ENCODE data around the gene FAM98A. TPM values are rescaled to one million over a fixed set of nuclear protein-coding genes. Genes with fewer than 3 reads are reported as not detected.

FAM98A gene
- polyA plus RNA-seq, 2 of the 4 experiments (the other 2 are of a cell fraction): 83.4 to 97.2 TPM

DNA sequence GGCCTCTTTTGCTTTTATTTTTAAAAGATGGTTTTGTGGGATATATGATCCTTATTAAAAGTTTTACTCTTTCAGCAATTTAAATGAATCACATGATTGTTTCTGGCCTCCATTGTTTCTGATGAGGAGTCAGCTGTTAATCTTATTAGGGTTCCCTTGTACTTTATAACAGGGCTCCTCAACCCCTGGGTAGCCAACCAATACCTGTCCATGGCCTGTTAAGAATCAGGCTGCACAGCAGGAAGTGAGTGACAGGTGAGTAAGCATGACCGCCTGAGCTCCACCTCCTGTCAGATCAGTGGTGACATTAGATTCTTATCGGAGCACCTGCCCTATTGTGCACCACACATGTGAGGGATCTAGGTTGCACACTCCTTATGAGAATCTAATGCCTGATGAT is 45.1 kb upstream of the FAM98A start:
- ChIA-PET POLR2A (no interaction called here), CTCF (no interaction called here)
- peaks cover 6% of the 10 kb centered on the region for H3K9me3 ChIP-seq
- ATAC-seq (no peak), FAIRE-seq (no peak), DNase-seq (ENCODE audit: low read depth in 1 of 2, low spot score in 1 of 2) (no peak)
- 37% methylated on average over 2 of the region's 2 CpGs for WGBS (ENCODE audit: missing lambda C conversion rate)
- no peak overlapping the region for H3K4me2 ChIP-seq
- no peak for TF ChIP-seq NR3C1 (IDR thresholded peaks at IDR 0.05)
- TF ChIP-seq REST (IDR thresholded peaks at IDR 0.05): no peak
- TF ChIP-seq E2F6 (IDR thresholded peaks at IDR 0.05; ENCODE audit: borderline replicate concordance, low read depth): no peak
- no peak for TF ChIP-seq CEBPB (IDR thresholded peaks at IDR 0.05)
- H3K4me3 ChIP-seq: no peak overlapping the region
- no peak overlapping the region for H3K27ac ChIP-seq
- no peaks in the 10 kb centered on the region for H3K4me1 ChIP-seq

GRCh38 chr2:33636001-33636400 is 36.9 kb upstream of the FAM98A start:
- H3K4me2 ChIP-seq: no peak overlapping the region
- H3K4me1 ChIP-seq: no peaks in the 10 kb centered on the region
- no peak for TF ChIP-seq BHLHE40 (IDR thresholded peaks at IDR 0.05; ENCODE audit: low read depth, low read length)
- no peak for TF ChIP-seq EHMT2 (IDR thresholded peaks at IDR 0.05; ENCODE audit: low read depth)
- TF ChIP-seq MAZ (IDR thresholded peaks at IDR 0.05; ENCODE audit: borderline replicate concordance, low read depth, low read length): no peak
- no peak overlapping the region for H3K4me3 ChIP-seq
- no peak overlapping the region for H3K27ac ChIP-seq
- FAIRE-seq (no peak), ATAC-seq (no peak), DNase-seq (ENCODE audit: low read depth in 1 of 2, low spot score in 1 of 2) (no peak)
- POLR2A ChIA-PET: no interaction called here
- WGBS (ENCODE audit: missing lambda C conversion rate): 47% methylated on average over 1 of the region's 1 CpG
- CTCF ChIA-PET: no interaction called here
- no peaks in the 10 kb centered on the region for H3K9me3 ChIP-seq

GRCh38 chr2:33634261-33634910 is 35.3 kb upstream of the FAM98A start:
- POLR2A ChIA-PET: no interaction called here
- Histone ChIP-seq H3K4me1 (no peaks in the 10 kb centered on the region), H3K4me2 (no peak overlapping the region), H3K27ac (no peak overlapping the region), H3K4me3 (no peak overlapping the region), H3K9me3 (no peaks in the 10 kb centered on the region)
- TF ChIP-seq KDM5A (IDR thresholded peaks at IDR 0.05) (no peak), BHLHE40 (IDR thresholded peaks at IDR 0.05; ENCODE audit: low read depth, low read length) (no peak), CEBPB (IDR thresholded peaks at IDR 0.05) (no peak), CBX2 (IDR thresholded peaks at IDR 0.05; ENCODE audit: borderline replicate concordance, low read depth) (no peak), ZSCAN20 (CRISPR knock-in tag; IDR thresholded peaks at IDR 0.05) (no peak), EP300 (IDR thresholded peaks at IDR 0.05) (no peak), FOSL2 (IDR thresholded peaks at IDR 0.05) (no peak), FOSL2 (CRISPR knock-in tag; IDR thresholded peaks at IDR 0.05) (no peak), REST (IDR thresholded peaks at IDR 0.05) (no peak), RFX5 (IDR thresholded peaks at IDR 0.05) (no peak)
- WGBS (ENCODE audit: missing lambda C conversion rate): 43% methylated on average over 4 of the region's 4 CpGs
- no peak for FAIRE-seq
- DNase-seq (ENCODE audit: low read depth in 1 of 2, low spot score in 1 of 2): no peak
- CTCF ChIA-PET: interaction anchor here (1.2 kb wide), 1 partner anchor 33 kb away, joined by 3 read pairs; no protein-coding TSS in a partner anchor
- ATAC-seq: no peak; a peak in 1 of 6 replicates

Data from A549 (cell line).